NCI-H2107 (cell line): Measurements from ENCODE around the gene ZNF487.

ENCODE experiments used
- DNase-seq: peaks from one replicate; lab custom pipeline; 2025; lab: John Stamatoyannopoulos, UW

The ZNF487 gene

DNA sequence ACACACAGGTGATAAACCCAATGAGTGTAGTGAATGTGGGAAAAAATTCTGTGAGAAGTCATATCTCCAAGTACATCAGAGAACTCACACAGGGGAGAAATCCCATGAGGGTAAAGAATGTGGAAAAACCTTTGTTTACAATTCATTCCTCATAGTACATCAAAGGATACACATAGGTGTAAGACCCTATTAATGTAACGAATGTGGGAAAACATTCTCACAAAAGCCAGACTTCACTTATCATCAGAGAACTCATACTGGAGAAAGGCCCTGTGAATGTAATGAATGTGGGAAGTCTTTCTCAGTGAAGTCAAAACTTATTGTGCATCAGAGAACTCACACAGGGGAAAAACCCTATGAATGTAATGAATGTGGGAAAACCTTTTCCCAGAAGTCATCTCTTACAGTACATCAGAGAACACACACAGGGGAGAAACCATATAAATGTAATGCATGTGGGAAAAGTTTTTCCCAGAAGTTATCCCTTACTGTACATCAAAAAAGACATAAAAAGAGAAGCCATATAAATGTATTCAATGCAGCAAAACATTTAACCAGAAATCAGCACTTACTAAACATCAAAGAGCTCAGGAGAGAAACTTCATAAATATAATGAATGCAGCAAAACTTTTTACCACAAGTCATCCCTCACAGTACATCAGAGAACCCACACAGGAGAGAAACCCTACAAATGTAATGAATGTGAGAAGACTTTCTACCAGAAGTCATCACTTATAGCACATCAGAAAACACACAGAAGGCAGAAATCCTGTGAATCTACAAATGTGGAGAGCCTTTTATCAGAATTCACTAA, 87.7 kb downstream of the ZNF487 start:
- DNase-seq, result no peak
